Heart left ventricle (tissue), 13 donors: ENCODE results near the gene C16orf82.

Experiments
- CTCF ChIP-seq, 12 donors: fragments of 200-600 bp; sonication (generic) in 4 of 12; IDR thresholded peaks; one replicate each; pipeline versions ENCODE4 v1.5.0 to v1.8.0; 2018 to 2022; ENCODE audit warnings: antibody characterized with exemption in 12 of 12, mild to moderate bottlenecking in 5 of 12
- POLR2A ChIP-seq, 2 donors: fragments of 450-650 bp; IDR thresholded peaks; one replicate each; pipeline ENCODE4 v1.6.1; 2017; ENCODE audit warnings: antibody characterized with exemption in 2 of 2, mild to moderate bottlenecking in 2 of 2, moderate library complexity in 2 of 2
- donor health status: ischemic (EF 13 %, LVEDD 7.1; RV severe dilation, severe dysfunction).
- donor health status: DM: no; HTN: yes; CAD: no.
- donor health status: DM: no; HTN: no; CAD: no.
- donor health status: ischemic (EF 25% LVEDD 6.9; RV normal size, moderate dysfunction).
- donor health status: ischemic (EF 25% LVEDD 5.7; RV mildly dilated, moderate dysfunction).
- donor health status: ischemic (EF 35%, LVEDD 5.7; RV mildly dilated, moderate dysfunction).
- donor health status: nonischemic (EF 11% LVEDD 7.7; RV severe dilation, severe dysfunction).
- donor health status: DM: yes; HTN: yes; CAD: no.
- donor health status: PGD.
- donor health status: ischemic (EF 29% LVEDD 5.4; RV normal size, mild dysfunction).
- donor health status: nonischemic (EF 23%, LVEDD 6.1; RV moderate dilation, normal function).

- no peak for TF ChIP-seq CTCF (IDR thresholded peaks at IDR 0.05)
- TF ChIP-seq POLR2A (IDR thresholded peaks at IDR 0.05): no peak
These were observed 14.7 kb upstream of the C16orf82 start for GRCh38 chr16:27052007-27052406.
